Erythroblast (primary cell): ENCODE data around the gene PRSS8.

Experiments used
- GATA1 ChIP-seq: IDR thresholded peaks from 2 replicates; pipeline ENCODE4 v1.6.1; 2011; ENCODE audit warnings: low read depth, mild to moderate bottlenecking, control low read depth, low read length, moderate library complexity
- POLR2A ChIP-seq: IDR thresholded peaks from 2 replicates; pipeline ENCODE4 v1.6.1; 2011; ENCODE audit warnings: mild to moderate bottlenecking, low read length

- no peak for TF ChIP-seq POLR2A
- TF ChIP-seq GATA1 = no peak
Measured at GRCh38 chr16:31083081-31083480, 52.4 kb downstream of the PRSS8 start.
